ENCODE results near the gene PFDN6.
A peak's percentile ranks its signal among the peaks of the same experiment; 100 is the strongest.

- TF ChIP-seq CTCF (IDR thresholded peaks at IDR 0.05; ENCODE audit: low read depth, low read length, poor library complexity, severe bottlenecking) (peak; percentile 89), EZH2phosphoT487 (IDR thresholded peaks at IDR 0.05; ENCODE audit: borderline replicate concordance, low read length) (no peak)
Observed at GRCh38 chr6:33247977-33248642, 41.3 kb upstream of the PFDN6 start.
